ENCODE data around the gene RBL2.

RBL2 gene

DNA sequence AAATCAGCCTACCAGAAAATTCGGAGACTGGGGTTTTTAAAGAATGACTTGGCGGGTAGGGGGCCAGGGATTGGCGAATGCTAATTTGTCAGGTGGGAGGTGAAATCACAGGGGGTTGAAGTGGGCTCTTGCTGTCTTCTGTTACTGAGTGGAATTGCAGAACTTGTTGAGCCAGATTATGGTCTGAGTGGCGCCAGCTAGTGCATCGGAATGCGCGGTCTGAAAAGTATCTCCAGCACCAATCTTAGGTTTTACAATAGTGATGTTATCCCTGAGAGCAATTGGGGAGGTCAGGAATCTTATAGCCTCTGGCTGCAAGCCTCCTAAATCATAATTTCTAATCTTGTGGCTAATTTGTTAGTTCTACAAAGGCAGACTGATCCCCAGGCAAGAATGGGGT is 762 bp upstream of the RBL2 start:
- H4K20me1 ChIP-seq (ENCODE audit: insufficient read depth) = no peaks in the 10 kb centered on the region
- H3K36me3 ChIP-seq (ENCODE audit: insufficient read depth) = no peaks in the 10 kb centered on the region
- H3K4me1 ChIP-seq (ENCODE audit: low read depth, poor library complexity, severe bottlenecking) = peaks cover 13% of the 10 kb centered on the region
- no peaks in the 10 kb centered on the region for H3K27me3 ChIP-seq (ENCODE audit: insufficient read depth, low read depth)
- no peak overlapping the region for H3K27ac ChIP-seq
- H3K9ac ChIP-seq = peak overlapping the region; percentile 78; the same call in 1 of the 2 replicates
- no peak overlapping the region for H3K4me3 ChIP-seq (IDR thresholded peaks at IDR 0.05; ENCODE audit: insufficient read depth, low read depth, low read length)
- H2AFZ ChIP-seq (ENCODE audit: low read depth) = peak overlapping the region; percentile 99
- peaks cover 22% of the 10 kb centered on the region for H3K79me2 ChIP-seq (ENCODE audit: insufficient read depth, low read depth)
- H3K4me2 ChIP-seq = peak overlapping the region; percentile 46
- TF ChIP-seq, protein P1, sequence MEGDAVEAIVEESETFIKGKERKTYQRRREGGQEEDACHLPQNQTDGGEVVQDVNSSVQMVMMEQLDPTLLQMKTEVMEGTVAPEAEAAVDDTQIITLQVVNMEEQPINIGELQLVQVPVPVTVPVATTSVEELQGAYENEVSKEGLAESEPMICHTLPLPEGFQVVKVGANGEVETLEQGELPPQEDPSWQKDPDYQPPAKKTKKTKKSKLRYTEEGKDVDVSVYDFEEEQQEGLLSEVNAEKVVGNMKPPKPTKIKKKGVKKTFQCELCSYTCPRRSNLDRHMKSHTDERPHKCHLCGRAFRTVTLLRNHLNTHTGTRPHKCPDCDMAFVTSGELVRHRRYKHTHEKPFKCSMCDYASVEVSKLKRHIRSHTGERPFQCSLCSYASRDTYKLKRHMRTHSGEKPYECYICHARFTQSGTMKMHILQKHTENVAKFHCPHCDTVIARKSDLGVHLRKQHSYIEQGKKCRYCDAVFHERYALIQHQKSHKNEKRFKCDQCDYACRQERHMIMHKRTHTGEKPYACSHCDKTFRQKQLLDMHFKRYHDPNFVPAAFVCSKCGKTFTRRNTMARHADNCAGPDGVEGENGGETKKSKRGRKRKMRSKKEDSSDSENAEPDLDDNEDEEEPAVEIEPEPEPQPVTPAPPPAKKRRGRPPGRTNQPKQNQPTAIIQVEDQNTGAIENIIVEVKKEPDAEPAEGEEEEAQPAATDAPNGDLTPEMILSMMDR (conservative IDR thresholded peaks at IDR 0.05; ENCODE audit: low read depth, low read length) = no peak

DNA sequence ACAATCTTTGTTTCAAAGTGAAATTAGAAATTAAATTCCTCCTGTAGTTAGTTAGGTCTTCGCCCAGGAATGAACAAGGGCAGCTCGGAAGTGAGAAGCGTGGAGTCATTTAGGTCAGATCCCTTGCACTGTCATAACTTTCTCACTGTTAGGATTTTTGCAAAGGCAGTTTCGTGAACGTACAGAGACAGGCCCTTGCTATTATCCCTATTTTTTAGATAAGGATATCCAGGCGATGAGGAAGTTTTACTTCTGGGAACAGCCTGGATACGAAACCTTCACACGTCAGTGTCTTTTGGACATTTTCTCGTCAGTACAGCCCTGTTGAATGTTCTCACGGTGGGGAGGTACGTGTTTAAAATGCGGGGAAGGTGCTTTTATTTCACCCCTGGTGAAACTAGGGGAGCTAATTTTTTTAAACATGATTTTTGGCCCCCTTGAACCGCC is 318 bp upstream of the RBL2 start:
- Histone ChIP-seq H4K20me1 (ENCODE audit: insufficient read depth) (no peaks in the 10 kb centered on the region), H3K27ac (peak overlapping the region; percentile 80), H3K4me2 (peak overlapping the region; percentile 46), H3K79me2 (ENCODE audit: insufficient read depth, low read depth) (peaks cover 22% of the 10 kb centered on the region), H3K9ac (peak overlapping the region; percentile 78; the same call in 1 of the 2 replicates), H3K27me3 (ENCODE audit: insufficient read depth, low read depth) (no peaks in the 10 kb centered on the region), H2AFZ (ENCODE audit: low read depth) (peak overlapping the region; percentile 99), H3K36me3 (ENCODE audit: insufficient read depth) (no peaks in the 10 kb centered on the region), H3K4me1 (ENCODE audit: low read depth, poor library complexity, severe bottlenecking) (peaks cover 13% of the 10 kb centered on the region), H3K4me3 (IDR thresholded peaks at IDR 0.05; ENCODE audit: insufficient read depth, low read depth, low read length) (no peak overlapping the region)
- TF ChIP-seq, protein P1 (conservative IDR thresholded peaks at IDR 0.05; ENCODE audit: low read depth, low read length) = no peak

DNA sequence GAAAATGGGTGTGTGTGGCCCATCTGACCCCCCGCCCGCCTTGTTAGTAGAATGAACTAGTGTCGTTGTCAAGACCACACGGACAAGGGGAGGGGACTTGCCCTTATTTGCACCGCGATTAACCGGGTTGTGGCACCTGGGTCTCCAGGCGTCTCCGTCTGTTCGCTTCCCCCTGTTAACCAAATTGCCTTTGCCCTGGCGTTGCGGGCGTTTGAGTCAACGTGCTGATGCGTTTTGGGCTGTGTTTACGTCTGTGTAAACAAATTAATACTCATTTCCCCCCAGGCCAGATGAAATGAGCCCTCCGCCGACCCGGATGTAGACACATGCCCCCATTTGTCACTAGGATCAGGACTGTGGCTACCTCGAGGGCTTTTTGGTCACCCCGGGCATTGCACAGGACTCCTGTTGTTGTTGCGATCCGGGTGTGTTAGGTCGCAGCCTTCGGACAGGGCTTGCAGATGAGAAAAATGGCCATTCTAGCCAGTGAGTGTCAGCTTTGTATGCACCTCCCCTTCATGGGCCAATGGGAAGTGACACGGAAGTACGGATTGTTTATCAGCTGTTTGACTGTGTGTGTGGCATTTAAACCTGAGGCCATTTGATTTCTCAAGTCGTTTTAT is 906 bp downstream of the RBL2 start:
- Histone ChIP-seq H3K79me2 (ENCODE audit: insufficient read depth, low read depth) (peaks cover 22% of the 10 kb centered on the region), H3K4me1 (ENCODE audit: low read depth, poor library complexity, severe bottlenecking) (peaks cover 13% of the 10 kb centered on the region), H4K20me1 (ENCODE audit: insufficient read depth) (no peaks in the 10 kb centered on the region), H3K27me3 (ENCODE audit: insufficient read depth, low read depth) (no peaks in the 10 kb centered on the region), H3K4me3 (IDR thresholded peaks at IDR 0.05; ENCODE audit: insufficient read depth, low read depth, low read length) (no peak overlapping the region), H3K36me3 (ENCODE audit: insufficient read depth) (no peaks in the 10 kb centered on the region), H3K9ac (peak overlapping the region; percentile 78; the same call in 1 of the 2 replicates), H3K27ac (peak overlapping the region; percentile 80), H3K4me2 (peak overlapping the region; percentile 84), H2AFZ (ENCODE audit: low read depth) (peak overlapping the region; percentile 99)
- TF ChIP-seq, protein P1 (conservative IDR thresholded peaks at IDR 0.05; ENCODE audit: low read depth, low read length) = no peak

DNA sequence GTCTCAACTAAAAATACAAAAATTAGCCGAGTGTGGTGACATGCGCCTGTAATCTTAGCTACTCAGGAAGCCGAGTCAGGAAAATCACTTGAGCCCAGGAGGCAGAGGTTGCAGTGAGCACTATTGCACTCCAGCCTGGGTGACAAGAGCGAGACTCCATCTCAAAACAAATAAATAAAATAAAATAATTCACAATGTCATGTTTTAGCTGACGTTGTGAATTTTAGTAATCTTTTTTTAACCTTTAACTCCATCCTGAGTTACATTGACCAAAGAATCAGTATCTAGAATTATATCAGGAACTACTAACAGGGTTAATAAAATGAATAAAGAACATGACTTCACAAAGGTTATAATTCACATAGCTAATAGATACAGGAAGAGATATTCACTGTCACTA is 5.9 kb downstream of the RBL2 start:
- peaks cover 10% of the 10 kb centered on the region for H3K4me1 ChIP-seq (ENCODE audit: low read depth, poor library complexity, severe bottlenecking)
- no peak overlapping the region for H3K4me2 ChIP-seq
- no peak overlapping the region for H2AFZ ChIP-seq (ENCODE audit: low read depth)
- no peaks in the 10 kb centered on the region for H3K36me3 ChIP-seq (ENCODE audit: insufficient read depth)
- H3K4me3 ChIP-seq (IDR thresholded peaks at IDR 0.05; ENCODE audit: insufficient read depth, low read depth, low read length) = no peak overlapping the region
- H3K27me3 ChIP-seq (ENCODE audit: insufficient read depth, low read depth) = no peaks in the 10 kb centered on the region
- H3K27ac ChIP-seq = no peak overlapping the region
- H3K79me2 ChIP-seq (ENCODE audit: insufficient read depth, low read depth) = peaks cover 22% of the 10 kb centered on the region
- TF ChIP-seq, protein P1 (conservative IDR thresholded peaks at IDR 0.05; ENCODE audit: low read depth, low read length) = no peak
- no peak overlapping the region for H3K9ac ChIP-seq
- H4K20me1 ChIP-seq (ENCODE audit: insufficient read depth) = no peaks in the 10 kb centered on the region

All from KMS-11 (cell line).